GM21447 (cell line): ENCODE data around the gene GTF2H2C_2.
"Not testable (repeated sequence)": the region's sequence is repeated elsewhere in the genome, so short reads cannot be mapped to it uniquely, and the experiment has no call there.

Experiments used
- ATAC-seq: cut with Tn5 transposase; IDR thresholded peaks from one replicate; pipeline ENCODE4 v1.9.1; 2021; ENCODE audit not compliant: unreplicated experiment

Gene GTF2H2C_2

GRCh38 chr5:70415117-70415516 lies at the start of gene GTF2H2C_2:
Gene GTF2H2C_2, plus strand, starts transcription at chr5:70415368.
- peak; percentile 94 for ATAC-seq

- peak; percentile 100 for ATAC-seq
Observed at GRCh38 chr5:70400984-70401686, 14.0 kb upstream of the GTF2H2C_2 start.

- not testable (repeated sequence) for ATAC-seq
Observed at GRCh38 chr5:70421322-70421721, 6.2 kb downstream of the GTF2H2C_2 start.

- not testable (repeated sequence) for ATAC-seq
Observed at GRCh38 chr5:70423215-70423614, 8.0 kb downstream of the GTF2H2C_2 start.

- ATAC-seq, result not testable (repeated sequence)
Observed at GRCh38 chr5:70438518-70438917, 23.4 kb downstream of the GTF2H2C_2 start.

GRCh38 chr5:70449565-70449964 lies 34.4 kb downstream of the GTF2H2C_2 start:
- ATAC-seq, result not testable (repeated sequence)

GRCh38 chr5:70451249-70451984 lies 36.2 kb downstream of the GTF2H2C_2 start:
- ATAC-seq, result not testable (repeated sequence)

- ATAC-seq, result peak; percentile 97
Observed at GRCh38 chr5:70457093-70457492, 41.9 kb downstream of the GTF2H2C_2 start.

GRCh38 chr5:70459188-70459587 lies 44.0 kb downstream of the GTF2H2C_2 start:
- ATAC-seq, result not testable (repeated sequence)

GRCh38 chr5:70461984-70462383 lies 46.8 kb downstream of the GTF2H2C_2 start:
- not testable (repeated sequence) for ATAC-seq

- not testable (repeated sequence) for ATAC-seq
Observed at GRCh38 chr5:70464019-70464637, 49.0 kb downstream of the GTF2H2C_2 start.

GRCh38 chr5:70469926-70470509 lies 54.9 kb downstream of the GTF2H2C_2 start:
- ATAC-seq, result not testable (repeated sequence)
